ENCODE measurements around the gene ABHD14A. TPM values are rescaled to one million over a fixed set of nuclear protein-coding genes. Genes with fewer than 3 reads are reported as not detected.
A peak's percentile ranks its signal among the peaks of the same experiment; 100 is the strongest.

ABHD14A gene
- total and polyA plus RNA-seq, 2 of the 13 experiments (the other 11 are each of a cell fraction or from before 2014, with no cell fraction given): 29.5 to 46.9 TPM

DNA sequence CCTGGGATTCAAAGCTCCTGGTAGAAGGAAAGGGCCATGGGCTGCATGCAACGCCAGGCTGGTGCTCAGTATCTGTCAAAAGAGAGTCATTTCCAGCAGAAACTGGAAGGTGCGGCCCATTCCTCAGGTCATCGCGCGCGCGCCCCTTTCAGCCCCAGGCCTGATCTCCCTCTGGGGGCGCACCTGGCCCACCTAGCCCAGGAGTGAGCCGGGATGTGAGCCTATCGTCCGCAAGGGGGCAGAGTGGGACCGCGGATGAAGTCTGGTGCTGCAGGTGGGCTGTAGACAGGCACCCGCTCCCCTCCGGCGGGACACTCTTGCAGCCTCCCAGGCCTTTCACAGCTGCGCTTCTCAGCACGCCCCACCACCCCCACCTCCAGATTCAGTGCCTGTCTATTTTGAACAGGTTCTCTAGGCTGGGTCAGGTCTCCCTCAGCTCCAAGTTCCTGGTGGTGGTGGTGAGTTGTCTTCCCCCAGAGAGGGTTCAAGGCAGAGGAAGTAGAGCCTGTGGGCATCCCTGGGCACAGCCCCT, 26.6 kb downstream of the ABHD14A start (continued):
- TF ChIP-seq, protein P1, sequence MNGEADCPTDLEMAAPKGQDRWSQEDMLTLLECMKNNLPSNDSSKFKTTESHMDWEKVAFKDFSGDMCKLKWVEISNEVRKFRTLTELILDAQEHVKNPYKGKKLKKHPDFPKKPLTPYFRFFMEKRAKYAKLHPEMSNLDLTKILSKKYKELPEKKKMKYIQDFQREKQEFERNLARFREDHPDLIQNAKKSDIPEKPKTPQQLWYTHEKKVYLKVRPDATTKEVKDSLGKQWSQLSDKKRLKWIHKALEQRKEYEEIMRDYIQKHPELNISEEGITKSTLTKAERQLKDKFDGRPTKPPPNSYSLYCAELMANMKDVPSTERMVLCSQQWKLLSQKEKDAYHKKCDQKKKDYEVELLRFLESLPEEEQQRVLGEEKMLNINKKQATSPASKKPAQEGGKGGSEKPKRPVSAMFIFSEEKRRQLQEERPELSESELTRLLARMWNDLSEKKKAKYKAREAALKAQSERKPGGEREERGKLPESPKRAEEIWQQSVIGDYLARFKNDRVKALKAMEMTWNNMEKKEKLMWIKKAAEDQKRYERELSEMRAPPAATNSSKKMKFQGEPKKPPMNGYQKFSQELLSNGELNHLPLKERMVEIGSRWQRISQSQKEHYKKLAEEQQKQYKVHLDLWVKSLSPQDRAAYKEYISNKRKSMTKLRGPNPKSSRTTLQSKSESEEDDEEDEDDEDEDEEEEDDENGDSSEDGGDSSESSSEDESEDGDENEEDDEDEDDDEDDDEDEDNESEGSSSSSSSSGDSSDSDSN (CRISPR knock-in tag; IDR thresholded peaks at IDR 0.05): peak; percentile 36; the same call in 1 of the 2 replicates
- TF ChIP-seq MAZ (IDR thresholded peaks at IDR 0.05; ENCODE audit: borderline replicate concordance, low read depth, low read length) (peak; percentile 58; the same call in 1 of the 2 replicates), MAZ (CRISPR knock-in tag; IDR thresholded peaks at IDR 0.05; ENCODE audit: low read depth) (0 out of 2 replicates have a peak, but pooled peaks have one; percentile 46), MXD4 (CRISPR knock-in tag; IDR thresholded peaks at IDR 0.05) (0 out of 2 replicates have a peak, but pooled peaks have one; percentile 39), ZMYM4 (CRISPR knock-in tag; IDR thresholded peaks at IDR 0.05) (0 out of 2 replicates have a peak, but pooled peaks have one; percentile 27), HNF4A (CRISPR knock-in tag; IDR thresholded peaks at IDR 0.05) (no peak), ZBTB33 (CRISPR knock-in tag; IDR thresholded peaks at IDR 0.05) (peak; percentile 70; the same call in 1 of the 2 replicates), ZFP91 (CRISPR knock-in tag; IDR thresholded peaks at IDR 0.05; ENCODE audit: borderline replicate concordance) (peak; percentile 81), NCOA2 (CRISPR knock-in tag; IDR thresholded peaks at IDR 0.05) (0 out of 2 replicates have a peak, but pooled peaks have one; percentile 15), TFDP2 (CRISPR knock-in tag; IDR thresholded peaks at IDR 0.05) (peak; percentile 49)
- TF ChIP-seq, protein P2, sequence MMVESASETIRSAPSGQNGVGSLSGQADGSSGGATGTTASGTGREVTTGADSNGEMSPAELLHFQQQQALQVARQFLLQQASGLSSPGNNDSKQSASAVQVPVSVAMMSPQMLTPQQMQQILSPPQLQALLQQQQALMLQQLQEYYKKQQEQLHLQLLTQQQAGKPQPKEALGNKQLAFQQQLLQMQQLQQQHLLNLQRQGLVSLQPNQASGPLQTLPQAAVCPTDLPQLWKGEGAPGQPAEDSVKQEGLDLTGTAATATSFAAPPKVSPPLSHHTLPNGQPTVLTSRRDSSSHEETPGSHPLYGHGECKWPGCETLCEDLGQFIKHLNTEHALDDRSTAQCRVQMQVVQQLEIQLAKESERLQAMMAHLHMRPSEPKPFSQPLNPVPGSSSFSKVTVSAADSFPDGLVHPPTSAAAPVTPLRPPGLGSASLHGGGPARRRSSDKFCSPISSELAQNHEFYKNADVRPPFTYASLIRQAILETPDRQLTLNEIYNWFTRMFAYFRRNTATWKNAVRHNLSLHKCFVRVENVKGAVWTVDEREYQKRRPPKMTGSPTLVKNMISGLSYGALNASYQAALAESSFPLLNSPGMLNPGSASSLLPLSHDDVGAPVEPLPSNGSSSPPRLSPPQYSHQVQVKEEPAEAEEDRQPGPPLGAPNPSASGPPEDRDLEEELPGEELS (CRISPR knock-in tag; IDR thresholded peaks at IDR 0.05): peak; percentile 31; the same call in 1 of the 2 replicates
- TF ChIP-seq, protein P3, sequence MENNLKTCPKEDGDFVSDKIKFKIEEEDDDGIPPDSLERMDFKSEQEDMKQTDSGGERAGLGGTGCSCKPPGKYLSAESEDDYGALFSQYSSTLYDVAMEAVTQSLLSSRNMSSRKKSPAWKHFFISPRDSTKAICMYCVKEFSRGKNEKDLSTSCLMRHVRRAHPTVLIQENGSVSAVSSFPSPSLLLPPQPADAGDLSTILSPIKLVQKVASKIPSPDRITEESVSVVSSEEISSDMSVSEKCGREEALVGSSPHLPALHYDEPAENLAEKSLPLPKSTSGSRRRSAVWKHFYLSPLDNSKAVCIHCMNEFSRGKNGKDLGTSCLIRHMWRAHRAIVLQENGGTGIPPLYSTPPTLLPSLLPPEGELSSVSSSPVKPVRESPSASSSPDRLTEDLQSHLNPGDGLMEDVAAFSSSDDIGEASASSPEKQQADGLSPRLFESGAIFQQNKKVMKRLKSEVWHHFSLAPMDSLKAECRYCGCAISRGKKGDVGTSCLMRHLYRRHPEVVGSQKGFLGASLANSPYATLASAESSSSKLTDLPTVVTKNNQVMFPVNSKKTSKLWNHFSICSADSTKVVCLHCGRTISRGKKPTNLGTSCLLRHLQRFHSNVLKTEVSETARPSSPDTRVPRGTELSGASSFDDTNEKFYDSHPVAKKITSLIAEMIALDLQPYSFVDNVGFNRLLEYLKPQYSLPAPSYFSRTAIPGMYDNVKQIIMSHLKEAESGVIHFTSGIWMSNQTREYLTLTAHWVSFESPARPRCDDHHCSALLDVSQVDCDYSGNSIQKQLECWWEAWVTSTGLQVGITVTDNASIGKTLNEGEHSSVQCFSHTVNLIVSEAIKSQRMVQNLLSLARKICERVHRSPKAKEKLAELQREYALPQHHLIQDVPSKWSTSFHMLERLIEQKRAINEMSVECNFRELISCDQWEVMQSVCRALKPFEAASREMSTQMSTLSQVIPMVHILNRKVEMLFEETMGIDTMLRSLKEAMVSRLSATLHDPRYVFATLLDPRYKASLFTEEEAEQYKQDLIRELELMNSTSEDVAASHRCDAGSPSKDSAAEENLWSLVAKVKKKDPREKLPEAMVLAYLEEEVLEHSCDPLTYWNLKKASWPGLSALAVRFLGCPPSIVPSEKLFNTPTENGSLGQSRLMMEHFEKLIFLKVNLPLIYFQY (CRISPR knock-in tag; IDR thresholded peaks at IDR 0.05; ENCODE audit: borderline replicate concordance): peak; percentile 70; the same call in 1 of the 2 replicates
- TF ChIP-seq, protein P4, sequence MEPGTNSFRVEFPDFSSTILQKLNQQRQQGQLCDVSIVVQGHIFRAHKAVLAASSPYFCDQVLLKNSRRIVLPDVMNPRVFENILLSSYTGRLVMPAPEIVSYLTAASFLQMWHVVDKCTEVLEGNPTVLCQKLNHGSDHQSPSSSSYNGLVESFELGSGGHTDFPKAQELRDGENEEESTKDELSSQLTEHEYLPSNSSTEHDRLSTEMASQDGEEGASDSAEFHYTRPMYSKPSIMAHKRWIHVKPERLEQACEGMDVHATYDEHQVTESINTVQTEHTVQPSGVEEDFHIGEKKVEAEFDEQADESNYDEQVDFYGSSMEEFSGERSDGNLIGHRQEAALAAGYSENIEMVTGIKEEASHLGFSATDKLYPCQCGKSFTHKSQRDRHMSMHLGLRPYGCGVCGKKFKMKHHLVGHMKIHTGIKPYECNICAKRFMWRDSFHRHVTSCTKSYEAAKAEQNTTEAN (CRISPR knock-in tag; conservative IDR thresholded peaks at IDR 0.05): no peak

Measured in HepG2 (cell line).